H1 (cell line): ENCODE data around the gene RHOG. TPM values are rescaled to one million over a fixed set of nuclear protein-coding genes. Genes with fewer than 3 reads are reported as not detected.

Experiments used
- BACH1 ChIP-seq: IDR thresholded peaks from 2 replicates; pipeline ENCODE4 v1.6.1; 2012; ENCODE audit warnings: low read length, improper control_type of control experiment
- CBX8 ChIP-seq: fragments of 300-800, 300-1000 bp; sonication (generic); IDR thresholded peaks from 2 replicates; pipeline ENCODE4 v1.7.1; 2016; ENCODE audit warnings: low read depth, low read length, borderline replicate concordance
- CEBPB ChIP-seq: IDR thresholded peaks from 2 replicates; pipeline ENCODE4 v1.6.1; 2012; ENCODE audit warnings: low read depth, low read length
- CREB1 ChIP-seq: IDR thresholded peaks from 2 replicates; pipeline ENCODE4 v1.6.1; 2012; ENCODE audit warnings: inconsistent platforms
- EGR1 ChIP-seq: IDR thresholded peaks from 2 replicates; pipeline ENCODE4 v1.6.1; 2011; ENCODE audit warnings: low read depth, low read length, borderline replicate concordance
- FOSL1 ChIP-seq: IDR thresholded peaks from 2 replicates; pipeline ENCODE4 v1.6.1; 2011; ENCODE audit warnings: mild to moderate bottlenecking, low read depth, low read length, moderate library complexity; ENCODE audit not compliant: insufficient read depth
- MAFK ChIP-seq: IDR thresholded peaks from 2 replicates; pipeline ENCODE4 v1.6.1; 2012; ENCODE audit warnings: low read depth, mild to moderate bottlenecking, improper control_type of control experiment, low read length
- NANOG ChIP-seq: IDR thresholded peaks from 2 replicates; pipeline ENCODE4 v1.6.1; 2011; ENCODE audit warnings: low read length, low read depth, mild to moderate bottlenecking, inconsistent platforms; ENCODE audit not compliant: insufficient read depth, poor library complexity, severe bottlenecking
- POLR2A ChIP-seq, 2 experiments: IDR thresholded peaks; 1 replicate in 1 of 2; 2 replicates in 1 of 2; pipeline ENCODE4 v1.6.1; 2011; ENCODE audit warnings: low read depth in 2 of 2, low read length in 2 of 2, mild to moderate bottlenecking in 2 of 2; ENCODE audit errors: control extremely low read depth in 1 of 2
- POLR2AphosphoS5 ChIP-seq: IDR thresholded peaks from 2 replicates; pipeline ENCODE4 v1.6.1; 2011; ENCODE audit warnings: low read depth, low read length
- RFX5 ChIP-seq: IDR thresholded peaks from 2 replicates; pipeline ENCODE4 v1.6.1; 2011; ENCODE audit warnings: low read depth, low read length, improper control_type of control experiment, borderline replicate concordance
- SIN3A ChIP-seq, 2 experiments: IDR thresholded peaks in 1 of 2; conservative IDR thresholded peaks in 1 of 2; 2 replicates each; pipeline ENCODE4 v1.6.1; 2011 to 2012; ENCODE audit warnings: low read length in 2 of 2, improper control_type of control experiment in 1 of 2, low read depth in 1 of 2, mild to moderate bottlenecking in 1 of 2
- SIRT6 ChIP-seq: IDR thresholded peaks from one replicate; pipeline ENCODE4 v1.7.1; 2012; ENCODE audit warnings: low read length, inconsistent platforms
- SP1 ChIP-seq: IDR thresholded peaks from 2 replicates; pipeline ENCODE4 v1.6.1; 2011; ENCODE audit warnings: low read depth, low read length
- SP4 ChIP-seq: IDR thresholded peaks from 2 replicates; pipeline ENCODE4 v1.6.1; 2012; ENCODE audit warnings: low read length, inconsistent platforms
- SUZ12 ChIP-seq: fragments of 200-600 bp; sonication (generic); IDR thresholded peaks from 2 replicates; pipeline ENCODE4 v1.6.1; 2012; ENCODE audit warnings: mild to moderate bottlenecking, inconsistent platforms, low read length, moderate library complexity, mixed read lengths
- TCF12 ChIP-seq: IDR thresholded peaks from 2 replicates; pipeline ENCODE4 v1.6.1; 2011; ENCODE audit warnings: low read depth, mild to moderate bottlenecking, low read length
- USF2 ChIP-seq: IDR thresholded peaks from 2 replicates; pipeline ENCODE4 v1.6.1; 2011; ENCODE audit warnings: low read length, improper control_type of control experiment
- YY1 ChIP-seq: IDR thresholded peaks from 2 replicates; pipeline ENCODE4 v1.6.1; 2011; ENCODE audit warnings: low read depth, mild to moderate bottlenecking, low read length
- polyA plus RNA-seq, 7 experiments: library from polyadenylated mRNA; depleted of rRNA in 3 of 7; stranded (reverse) in 5 of 7; unstranded in 2 of 7; fragments of >200 nt in 5 of 7; fragments of 200-250 nt in 2 of 7; gene quantifications; 1 replicate in 5 of 7; 2 replicates in 1 of 7; 4 replicates in 1 of 7; pipeline versions ENCODE4 v1.2.1 to v1.2.3, GENCODE V29; 2011 to 2013; ENCODE audit warnings: missing spikeins in 2 of 7, mixed read lengths in 2 of 7
- total RNA-seq: library from RNA; stranded (reverse); fragmentation: NEBNext Ultra II Directional; extraction: Animal tissue kit (Norgen Biotek cat#: 25700); gene quantifications from 2 replicates; pipeline ENCODE4 v1.2.1, GENCODE V29; 2021

The RHOG gene
- total and polyA plus RNA-seq, 2 of the 8 experiments (the other 6 are each of a cell fraction or from before 2014, with no cell fraction given) = 28.3 to 69.6 TPM

DNA sequence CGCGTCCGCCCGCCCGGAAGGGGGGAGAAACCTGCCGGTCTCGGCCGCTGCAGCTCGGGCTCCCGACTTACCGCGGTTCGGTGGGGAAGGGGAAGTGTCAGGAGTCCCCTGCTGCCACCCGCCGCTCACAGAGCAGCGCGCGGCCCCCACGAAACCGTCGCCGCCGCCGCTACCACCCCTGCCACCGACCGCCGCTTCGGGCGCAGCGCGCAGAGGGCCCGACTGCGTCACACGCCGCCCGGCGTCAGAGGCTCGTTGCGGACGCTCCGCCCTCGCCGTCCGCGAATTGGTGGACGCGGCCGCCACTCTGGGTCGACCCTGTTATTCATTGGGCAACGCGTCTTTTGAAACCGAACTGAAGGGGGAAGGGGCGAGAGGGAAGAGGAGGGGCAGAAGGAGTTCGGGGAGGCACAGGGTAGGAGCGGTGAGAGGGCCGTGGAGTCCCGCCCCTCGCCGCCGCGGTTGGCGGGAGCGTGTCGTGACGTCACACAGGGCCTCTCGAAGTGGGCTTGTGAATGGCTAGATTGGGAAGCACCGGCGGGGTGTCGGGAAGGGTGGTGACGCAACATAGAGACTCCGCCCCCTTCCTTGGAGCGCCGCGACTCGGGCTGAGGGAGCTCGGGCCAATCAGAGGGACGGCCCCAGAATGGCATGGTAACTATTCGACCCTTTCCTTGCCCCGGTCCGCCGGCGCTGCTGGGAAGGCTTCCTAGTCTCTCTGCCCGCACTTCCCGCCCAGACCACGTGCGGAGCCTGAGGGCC is 43.2 kb downstream of the RHOG start, which contains the start of gene NUP98 (continued):
- TF ChIP-seq BACH1 = no peak
- TF ChIP-seq EGR1 = no peak
- TF ChIP-seq SIRT6 = no peak
- peak in 1 of 2 experiments; percentile 49; a peak in 3 of 4 replicates for TF ChIP-seq SIN3A (conservative IDR thresholded peaks at IDR 0.05 in 1 of 2, IDR thresholded peaks at IDR 0.05 in 1 of 2; ENCODE audit: low read depth in 1 of 2, low read length in 2 of 2)
- TF ChIP-seq USF2 = peak; percentile 73
- TF ChIP-seq FOSL1 = no peak
- no peak for TF ChIP-seq NANOG
- TF ChIP-seq CREB1 = peak; percentile 93
- no peak for TF ChIP-seq CBX8
- TF ChIP-seq TCF12 = no peak
- peak; percentile 98 for TF ChIP-seq CEBPB
- TF ChIP-seq POLR2AphosphoS5 = peak; percentile 98
- TF ChIP-seq SP4 = peak; percentile 18; the same call in 1 of the 2 replicates
- peak; percentile 90 to 97 for TF ChIP-seq POLR2A (IDR thresholded peaks at IDR 0.05; ENCODE audit: control extremely low read depth in 1 of 2, low read depth in 2 of 2, low read length in 2 of 2)
- TF ChIP-seq RFX5 = peak; percentile 40; the same call in 1 of the 2 replicates
- TF ChIP-seq SP1 = peak; percentile 90
- no peak for TF ChIP-seq MAFK
- no peak for TF ChIP-seq SUZ12
- peak; percentile 54; the same call in 1 of the 2 replicates for TF ChIP-seq YY1
